HG02763 (cell line): ENCODE results near the gene SHROOM2.

ENCODE experiments used
- ATAC-seq: cut with Tn5 transposase; IDR thresholded peaks from one replicate; pipeline ENCODE4 v1.9.1; 2021; ENCODE audit warnings: mild to moderate bottlenecking, moderate library complexity; ENCODE audit not compliant: unreplicated experiment

Gene SHROOM2

DNA sequence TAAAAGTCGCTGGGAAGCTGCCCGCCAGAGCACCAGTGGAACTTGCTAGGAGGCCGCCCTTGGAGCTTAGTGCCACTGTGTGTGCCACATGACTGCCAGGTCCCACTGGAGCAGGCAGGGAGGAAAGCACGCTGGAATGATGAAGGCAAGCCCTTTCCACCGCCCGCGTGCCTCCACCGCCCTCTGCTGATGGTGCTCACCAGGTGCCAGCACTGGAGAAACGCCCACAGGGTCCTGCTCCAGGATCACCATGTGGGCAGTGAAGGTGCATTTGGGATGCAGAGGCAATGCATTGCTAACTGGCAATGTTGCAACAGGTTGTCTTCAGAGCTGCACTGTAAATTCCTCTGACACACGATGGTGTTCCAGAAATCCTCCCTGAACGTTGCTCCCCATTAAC is 76.3 kb downstream of the SHROOM2 start:
- no peak for ATAC-seq

DNA sequence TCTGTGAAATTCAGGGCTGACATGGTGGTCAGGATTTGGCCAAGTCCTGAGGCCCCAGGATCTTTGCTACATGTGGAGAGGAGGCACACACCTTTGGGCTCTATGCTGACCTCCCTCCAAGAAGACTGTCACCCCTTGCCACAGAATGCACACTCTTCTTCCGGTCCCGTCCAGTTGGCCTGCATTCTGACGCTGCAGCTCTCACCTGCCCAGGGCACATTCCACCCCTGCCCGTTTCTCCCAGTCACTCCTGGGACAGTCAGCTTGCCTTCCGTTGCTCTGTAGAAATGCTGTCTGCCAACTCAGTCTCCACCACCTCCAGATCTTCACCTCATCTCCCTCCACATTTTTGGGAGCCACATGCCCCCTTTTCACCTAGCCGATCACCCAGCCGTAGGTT is 76.7 kb downstream of the SHROOM2 start:
- ATAC-seq: no peak

- ATAC-seq: no peak
Observed at GRCh38 chrX:9864011-9864410, 77.8 kb downstream of the SHROOM2 start.

- no peak for ATAC-seq
Observed at GRCh38 chrX:9865804-9866472, 79.7 kb downstream of the SHROOM2 start.

- ATAC-seq: no peak
Observed at GRCh38 chrX:9866633-9867032, 80.4 kb downstream of the SHROOM2 start.

GRCh38 chrX:9867226-9867625 is 81.0 kb downstream of the SHROOM2 start:
- ATAC-seq: no peak

DNA sequence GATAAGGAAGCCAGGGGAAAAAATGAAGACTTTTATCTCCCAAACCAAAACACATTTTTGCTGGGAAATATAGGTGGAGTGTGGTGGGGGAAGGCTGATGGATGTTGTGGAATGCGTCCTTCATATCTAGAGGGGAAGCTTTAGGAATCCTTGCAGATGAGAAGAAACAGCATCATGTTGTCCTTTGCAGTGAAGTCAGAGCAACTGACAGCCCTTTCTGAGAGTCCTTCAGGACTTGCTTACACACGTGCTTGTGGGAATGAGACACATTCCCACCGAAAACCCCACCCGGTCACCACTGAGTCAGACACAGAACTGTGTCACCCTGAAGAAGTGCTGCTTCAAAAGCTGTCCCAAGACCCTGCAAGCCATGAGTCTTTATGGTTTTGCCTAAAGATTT is 81.5 kb downstream of the SHROOM2 start:
- ATAC-seq: no peak

- no peak for ATAC-seq
Observed at GRCh38 chrX:9871701-9872268, 85.6 kb downstream of the SHROOM2 start.

GRCh38 chrX:9873360-9873759 is 87.1 kb downstream of the SHROOM2 start:
- no peak for ATAC-seq

DNA sequence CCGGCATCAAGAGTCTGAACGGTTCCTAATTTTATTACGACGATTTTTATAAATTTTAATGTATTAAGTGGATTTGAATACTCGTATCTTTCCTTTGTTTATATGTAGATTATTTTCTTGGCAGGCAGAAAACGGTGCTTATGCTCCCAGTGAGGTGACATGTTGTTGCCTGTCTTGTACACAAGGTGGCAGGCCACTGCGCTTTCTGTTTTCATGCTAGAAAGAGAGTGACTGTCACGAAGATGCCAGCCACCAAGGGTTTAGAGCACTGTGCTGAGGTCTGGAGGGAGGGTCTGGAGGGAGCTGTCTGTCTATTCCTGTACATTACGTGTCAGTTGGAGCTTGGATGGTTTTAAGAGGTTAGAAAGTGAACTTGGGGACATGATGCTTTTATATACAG is 87.7 kb downstream of the SHROOM2 start:
- ATAC-seq: peak; percentile 95

DNA sequence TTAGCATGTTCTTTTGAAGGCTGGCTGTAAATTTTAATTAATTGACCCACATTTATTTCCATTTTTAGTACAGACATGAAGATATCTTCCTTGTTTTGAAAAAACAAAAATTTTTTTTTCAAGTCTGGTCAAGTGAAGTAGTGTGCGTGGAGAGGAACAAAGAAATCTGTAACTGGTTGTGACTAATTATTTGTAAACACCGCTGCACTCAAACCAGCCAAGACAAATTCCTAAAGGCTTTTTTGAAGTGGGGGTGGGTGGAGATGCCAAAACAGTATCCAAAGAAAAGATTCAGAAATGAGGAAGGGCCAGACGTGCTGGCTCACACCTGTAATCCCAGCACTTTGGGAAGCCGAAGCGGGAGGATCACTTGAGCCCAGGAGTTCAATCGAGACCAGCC is 88.3 kb downstream of the SHROOM2 start:
- ATAC-seq: no peak

DNA sequence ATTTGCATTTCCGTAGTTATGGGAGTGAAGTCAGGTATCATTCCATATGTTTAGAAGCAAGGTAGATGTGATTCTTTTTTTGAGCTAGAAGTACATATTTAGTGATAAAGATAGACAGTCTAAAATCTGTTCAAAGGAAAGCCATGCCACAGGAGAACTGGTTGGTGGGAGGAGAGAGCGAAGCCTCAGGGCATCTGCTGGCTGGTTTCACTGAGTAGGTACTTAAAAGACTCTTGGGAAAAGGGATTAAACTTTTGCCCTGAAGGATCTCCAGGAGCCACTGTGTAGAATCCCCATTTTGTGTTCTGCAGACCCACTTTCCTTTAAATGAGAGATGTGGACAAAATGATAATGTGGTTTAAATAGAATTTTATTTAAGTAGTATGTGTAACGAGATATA is 89.6 kb downstream of the SHROOM2 start:
- ATAC-seq: no peak

DNA sequence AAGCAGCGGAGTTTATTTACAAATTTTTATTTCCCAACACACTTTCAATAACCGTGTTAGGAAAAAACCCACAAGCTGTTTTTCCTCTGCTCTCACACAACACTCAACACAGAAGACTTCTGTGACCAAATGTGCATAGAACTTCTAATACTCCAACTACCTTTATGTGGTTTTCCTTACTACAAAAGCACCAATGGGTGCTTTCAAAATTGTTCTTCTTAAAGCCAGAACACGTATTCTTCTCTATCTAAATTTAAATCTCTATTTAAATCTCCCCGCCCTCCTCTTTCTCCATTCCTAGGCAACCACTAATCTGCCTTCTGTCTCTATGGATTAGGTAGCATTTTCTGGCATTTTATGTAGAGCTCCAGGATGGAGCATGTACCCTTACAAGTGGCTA is 90.0 kb downstream of the SHROOM2 start:
- ATAC-seq: no peak

DNA sequence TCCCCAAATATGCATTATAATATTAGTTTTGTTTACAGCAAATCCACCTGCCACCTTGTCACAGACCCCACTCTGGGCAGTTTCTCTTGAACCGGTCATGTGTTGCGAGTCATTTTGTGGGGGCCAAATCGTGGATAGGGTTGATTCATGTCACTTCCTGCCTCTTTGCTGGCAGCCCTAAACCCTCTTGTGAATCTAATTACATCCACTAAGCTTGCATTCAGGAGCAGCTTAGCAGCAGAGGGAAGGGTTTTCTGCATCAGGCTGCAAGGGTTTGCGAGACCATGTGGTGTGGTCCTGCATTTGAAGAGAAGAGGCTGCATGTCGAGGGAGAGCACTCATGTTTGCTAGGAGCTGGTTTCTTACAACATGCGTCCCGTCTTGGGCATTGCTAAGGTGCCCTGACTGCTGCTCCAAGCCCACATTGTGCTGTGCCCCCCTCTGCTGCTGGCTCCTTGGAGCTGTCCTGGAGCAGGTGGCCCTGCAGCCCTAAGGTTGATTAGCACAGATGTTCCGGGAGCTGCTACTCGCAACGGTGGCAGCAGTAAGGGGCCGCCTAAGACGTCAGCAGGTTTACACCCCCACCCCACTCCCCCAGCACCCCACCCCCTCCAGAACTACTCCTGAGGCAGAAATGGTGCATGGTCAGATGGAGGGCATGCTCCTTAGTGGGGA is 92.1 kb downstream of the SHROOM2 start:
- ATAC-seq: no peak

DNA sequence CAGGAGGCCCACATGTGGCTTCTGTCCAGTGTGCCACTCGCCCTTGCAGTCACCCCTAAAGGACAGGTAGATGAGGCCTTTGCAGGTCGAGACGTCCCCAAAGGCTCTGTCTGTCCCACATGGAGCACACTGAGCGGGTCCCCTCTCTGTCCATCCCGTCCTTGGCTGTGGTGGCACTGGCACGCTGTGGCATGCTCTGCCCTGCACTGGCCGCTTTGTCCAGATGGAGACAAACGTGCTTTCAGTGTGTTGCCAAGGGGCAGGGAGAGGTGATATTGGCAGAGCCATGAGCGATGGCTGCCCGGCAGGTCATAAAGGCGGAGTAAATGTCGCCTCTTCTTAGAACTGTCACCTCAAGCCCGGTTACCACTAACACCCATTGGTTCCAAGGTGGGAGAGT is 94.0 kb downstream of the SHROOM2 start:
- no peak for ATAC-seq

- no peak for ATAC-seq
Observed at GRCh38 chrX:9880870-9881269, 94.6 kb downstream of the SHROOM2 start.

DNA sequence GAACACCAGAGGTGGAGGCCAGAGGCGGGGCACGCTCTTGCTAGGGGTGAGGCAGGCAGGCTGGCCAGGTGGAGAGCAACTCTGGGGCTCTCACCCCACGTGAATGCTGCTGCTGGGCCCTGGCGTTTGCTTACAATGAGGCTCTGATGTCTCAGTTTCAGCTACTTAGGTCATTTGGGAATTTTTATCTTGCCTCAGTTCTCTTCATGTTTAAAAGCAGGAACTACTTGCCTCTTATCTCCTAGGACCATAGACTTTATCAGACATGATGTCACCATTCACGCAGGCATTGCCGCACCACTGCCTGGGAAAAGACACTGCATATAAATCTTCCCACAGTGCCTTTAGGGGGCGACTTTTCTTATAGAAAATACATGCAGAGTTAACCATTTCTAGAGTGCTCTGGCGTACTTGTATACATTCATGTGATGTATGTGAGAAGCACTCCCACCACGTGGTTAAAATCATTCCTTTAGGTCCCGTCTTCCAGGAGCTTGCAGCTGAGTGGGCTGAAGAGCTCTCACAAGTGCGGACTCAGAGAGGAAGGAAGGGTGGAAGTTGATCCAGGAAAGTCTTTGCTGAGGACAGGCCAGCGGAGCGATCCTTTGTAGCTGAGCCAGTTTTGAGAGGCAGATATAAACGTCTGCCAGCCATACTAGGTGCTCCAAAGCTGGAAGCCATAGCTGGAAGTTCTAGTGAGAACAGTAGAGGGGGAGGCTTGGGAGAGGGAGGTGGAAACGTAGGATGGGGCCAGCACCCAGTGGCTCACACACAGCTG is 96.6 kb downstream of the SHROOM2 start:
- no peak for ATAC-seq

GRCh38 chrX:9884031-9884779 is 98.0 kb downstream of the SHROOM2 start:
- ATAC-seq: no peak

GRCh38 chrX:9885150-9885549 is 98.9 kb downstream of the SHROOM2 start:
- peak; percentile 65 for ATAC-seq

- ATAC-seq: no peak
Observed at GRCh38 chrX:9887659-9888297, 101.5 kb downstream of the SHROOM2 start.
